Measurements from ENCODE around the gene NCOA7. TPM values are rescaled to one million over a fixed set of nuclear protein-coding genes. Genes with fewer than 3 reads are reported as not detected.

NCOA7 gene
- total and polyA plus RNA-seq, 9 of the 15 experiments (the other 6 are each of a cell fraction or from before 2014, with no cell fraction given) = 5.8 to 14.6 (median 9.3) TPM

- no peak for TF ChIP-seq TEAD2 (tag; IDR thresholded peaks at IDR 0.05)
- TF ChIP-seq NR2C1 (IDR thresholded peaks at IDR 0.05) = no peak
- TF ChIP-seq NR2C1 (tag; IDR thresholded peaks at IDR 0.05) = no peak
- TF ChIP-seq TEAD1 (CRISPR knock-in tag; IDR thresholded peaks at IDR 0.05) = no peak
- TF ChIP-seq E2F8 (IDR thresholded peaks at IDR 0.05; ENCODE audit: low read depth, partially characterized antibody) = no peak
Observed at GRCh38 chr6:125853168-125853567, 62.4 kb downstream of the NCOA7 start (continued).

GRCh38 chr6:125853756-125854155, 63.0 kb downstream of the NCOA7 start:
- ChIA-PET CTCF (ENCODE audit: low intra/inter-chr PET ratio) (no interaction called here), POLR2A (interaction anchor here (0.6 kb wide), 1 partner anchor 376 kb away, joined by 3 read pairs; no protein-coding TSS in a partner anchor)
- H3K4me3 ChIP-seq = no peak overlapping the region
- DNase-seq (ENCODE audit: extremely low read depth in 1 of 4, low spot score in 3 of 4) (no peak), ATAC-seq (no peak), FAIRE-seq (no peak)
- H3K4me1 ChIP-seq (replicated peaks in 1 of 2; ENCODE audit: control insufficient read depth in 2 of 2, insufficient read depth in 2 of 2, low read length in 2 of 2) = no peaks in the 10 kb centered on the region; a peak in 1 of 5 replicates
- H3K27ac ChIP-seq (ENCODE audit: extremely low read depth, low read depth, low read length) = no peak overlapping the region
- H3K9ac ChIP-seq (ENCODE audit: insufficient read depth in 1 of 2, low read depth in 2 of 2, low read length in 2 of 2) = no peak overlapping the region
- H3K4me2 ChIP-seq (ENCODE audit: insufficient read depth, low read length) = no peak overlapping the region
- H4K20me1 ChIP-seq (replicated peaks; ENCODE audit: control insufficient read depth, insufficient read depth, low read length) = no peaks in the 10 kb centered on the region
- peaks cover 4% of the 10 kb centered on the region; the same call in 2 of the 3 replicates for H3K79me2 ChIP-seq (ENCODE audit: control insufficient read depth, insufficient read depth, low read length)
- no TSS peak for BruUV-seq (replicated peaks)
- H3K9me1 ChIP-seq (ENCODE audit: control insufficient read depth, insufficient read depth, low read length) = no peaks in the 10 kb centered on the region
- H2AFZ ChIP-seq (ENCODE audit: low read depth, low read length) = no peak overlapping the region
- intact Hi-C loops (cut with micrococcal nuclease) = no loop called here
- WGBS (ENCODE audit: insufficient coverage, low coverage, missing lambda C conversion rate) = 56% methylated on average over 1 of the region's 1 CpG
- H3K27me3 ChIP-seq (ENCODE audit: control insufficient read depth in 2 of 2, insufficient read depth in 2 of 2, low read length in 2 of 2) = no peaks in the 10 kb centered on the region
- in situ Hi-C loops (cut with MboI) = no loop called here
- no peaks in the 10 kb centered on the region for H3K36me3 ChIP-seq (ENCODE audit: control insufficient read depth, insufficient read depth, low read length)
- no peaks in the 10 kb centered on the region for H3K9me3 ChIP-seq (replicated peaks; ENCODE audit: control insufficient read depth, insufficient read depth, low read depth, low read length)
- TF ChIP-seq ETV1 (tag; conservative IDR thresholded peaks at IDR 0.05; ENCODE audit: low read depth) (no peak), EHMT2 (IDR thresholded peaks at IDR 0.05) (no peak), KLF13 (tag; IDR thresholded peaks at IDR 0.05; ENCODE audit: borderline replicate concordance, low read depth) (no peak), HMGXB4 (CRISPR knock-in tag; IDR thresholded peaks at IDR 0.05) (no peak), ZNF444 (CRISPR knock-in tag; IDR thresholded peaks at IDR 0.05) (no peak), RBFOX2 (IDR thresholded peaks at IDR 0.05; ENCODE audit: low read depth, low read length) (no peak), JUN (IDR thresholded peaks at IDR 0.05; ENCODE audit: borderline replicate concordance, low read depth, low read length) (no peak), JUN (CRISPR knock-in tag; IDR thresholded peaks at IDR 0.05; ENCODE audit: borderline replicate concordance) (no peak), DNMT1 (IDR thresholded peaks at IDR 0.05) (no peak), PBX2 (CRISPR knock-in tag; IDR thresholded peaks at IDR 0.05; ENCODE audit: low read depth) (no peak), PBX2 (tag; conservative IDR thresholded peaks at IDR 0.05; ENCODE audit: low read depth) (no peak)
